ENCODE data around the gene RIOK1. TPM values are rescaled to one million over a fixed set of nuclear protein-coding genes. Genes with fewer than 3 reads are reported as not detected.

RIOK1 gene
- total and polyA plus RNA-seq, 2 of the 13 experiments (the other 11 are each of a cell fraction or from before 2014, with no cell fraction given) = 9.4 to 37.8 TPM

DNA sequence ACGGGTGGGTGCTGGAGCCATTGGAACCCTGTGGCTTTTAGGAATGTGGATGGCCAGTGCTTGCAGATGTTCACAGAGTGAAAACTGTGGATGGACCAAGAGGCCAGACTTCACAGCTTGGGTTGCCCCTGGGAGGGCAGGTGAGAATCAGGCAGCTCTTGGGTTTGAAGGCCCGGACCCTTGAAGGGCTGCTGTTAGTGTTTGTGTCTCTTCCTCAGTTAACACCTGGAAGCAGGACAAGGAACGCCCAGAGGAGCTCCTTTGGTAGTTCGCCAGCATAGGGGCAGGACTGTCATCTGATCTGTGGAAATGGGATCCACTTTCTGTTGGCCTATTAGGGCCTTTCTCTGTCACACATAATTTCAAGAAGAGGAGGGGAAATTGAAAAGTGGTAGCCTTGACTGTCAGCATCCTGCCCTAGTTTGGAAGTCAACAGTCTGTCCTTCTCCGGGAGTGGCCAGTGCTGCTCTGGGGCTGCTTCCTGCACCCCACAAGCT is 43.6 kb downstream of the RIOK1 start (continued):
- TF ChIP-seq, protein P1, sequence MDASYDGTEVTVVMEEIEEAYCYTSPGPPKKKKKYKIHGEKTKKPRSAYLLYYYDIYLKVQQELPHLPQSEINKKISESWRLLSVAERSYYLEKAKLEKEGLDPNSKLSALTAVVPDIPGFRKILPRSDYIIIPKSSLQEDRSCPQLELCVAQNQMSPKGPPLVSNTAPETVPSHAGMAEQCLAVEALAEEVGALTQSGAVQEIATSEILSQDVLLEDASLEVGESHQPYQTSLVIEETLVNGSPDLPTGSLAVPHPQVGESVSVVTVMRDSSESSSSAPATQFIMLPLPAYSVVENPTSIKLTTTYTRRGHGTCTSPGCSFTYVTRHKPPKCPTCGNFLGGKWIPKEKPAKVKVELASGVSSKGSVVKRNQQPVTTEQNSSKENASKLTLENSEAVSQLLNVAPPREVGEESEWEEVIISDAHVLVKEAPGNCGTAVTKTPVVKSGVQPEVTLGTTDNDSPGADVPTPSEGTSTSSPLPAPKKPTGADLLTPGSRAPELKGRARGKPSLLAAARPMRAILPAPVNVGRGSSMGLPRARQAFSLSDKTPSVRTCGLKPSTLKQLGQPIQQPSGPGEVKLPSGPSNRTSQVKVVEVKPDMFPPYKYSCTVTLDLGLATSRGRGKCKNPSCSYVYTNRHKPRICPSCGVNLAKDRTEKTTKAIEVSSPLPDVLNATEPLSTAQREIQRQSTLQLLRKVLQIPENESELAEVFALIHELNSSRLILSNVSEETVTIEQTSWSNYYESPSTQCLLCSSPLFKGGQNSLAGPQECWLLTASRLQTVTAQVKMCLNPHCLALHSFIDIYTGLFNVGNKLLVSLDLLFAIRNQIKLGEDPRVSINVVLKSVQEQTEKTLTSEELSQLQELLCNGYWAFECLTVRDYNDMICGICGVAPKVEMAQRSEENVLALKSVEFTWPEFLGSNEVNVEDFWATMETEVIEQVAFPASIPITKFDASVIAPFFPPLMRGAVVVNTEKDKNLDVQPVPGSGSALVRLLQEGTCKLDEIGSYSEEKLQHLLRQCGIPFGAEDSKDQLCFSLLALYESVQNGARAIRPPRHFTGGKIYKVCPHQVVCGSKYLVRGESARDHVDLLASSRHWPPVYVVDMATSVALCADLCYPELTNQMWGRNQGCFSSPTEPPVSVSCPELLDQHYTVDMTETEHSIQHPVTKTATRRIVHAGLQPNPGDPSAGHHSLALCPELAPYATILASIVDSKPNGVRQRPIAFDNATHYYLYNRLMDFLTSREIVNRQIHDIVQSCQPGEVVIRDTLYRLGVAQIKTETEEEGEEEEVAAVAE (CRISPR knock-in tag; IDR thresholded peaks at IDR 0.05; ENCODE audit: borderline replicate concordance) = no peak
- TF ChIP-seq ZSCAN29 (CRISPR knock-in tag; conservative IDR thresholded peaks at IDR 0.05) = no peak
- no peak for TF ChIP-seq ESRRA (CRISPR knock-in tag; IDR thresholded peaks at IDR 0.05; ENCODE audit: low read depth)
- no peak for TF ChIP-seq ZNF260 (CRISPR knock-in tag; IDR thresholded peaks at IDR 0.05; ENCODE audit: borderline replicate concordance, low read depth)
- no peak for TF ChIP-seq GMEB2 (CRISPR knock-in tag; IDR thresholded peaks at IDR 0.05; ENCODE audit: low read depth)
- 0 out of 2 replicates have a peak, but pooled peaks have one; percentile 8 for TF ChIP-seq SP2 (CRISPR knock-in tag; IDR thresholded peaks at IDR 0.05)
- TF ChIP-seq, protein P2, sequence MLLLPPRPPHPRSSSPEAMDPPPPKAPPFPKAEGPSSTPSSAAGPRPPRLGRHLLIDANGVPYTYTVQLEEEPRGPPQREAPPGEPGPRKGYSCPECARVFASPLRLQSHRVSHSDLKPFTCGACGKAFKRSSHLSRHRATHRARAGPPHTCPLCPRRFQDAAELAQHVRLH (CRISPR knock-in tag; IDR thresholded peaks at IDR 0.05; ENCODE audit: borderline replicate concordance, low read depth) = no peak
- TF ChIP-seq GFI1 (CRISPR knock-in tag; IDR thresholded peaks at IDR 0.05; ENCODE audit: borderline replicate concordance) = no peak
- TF ChIP-seq, protein P3, sequence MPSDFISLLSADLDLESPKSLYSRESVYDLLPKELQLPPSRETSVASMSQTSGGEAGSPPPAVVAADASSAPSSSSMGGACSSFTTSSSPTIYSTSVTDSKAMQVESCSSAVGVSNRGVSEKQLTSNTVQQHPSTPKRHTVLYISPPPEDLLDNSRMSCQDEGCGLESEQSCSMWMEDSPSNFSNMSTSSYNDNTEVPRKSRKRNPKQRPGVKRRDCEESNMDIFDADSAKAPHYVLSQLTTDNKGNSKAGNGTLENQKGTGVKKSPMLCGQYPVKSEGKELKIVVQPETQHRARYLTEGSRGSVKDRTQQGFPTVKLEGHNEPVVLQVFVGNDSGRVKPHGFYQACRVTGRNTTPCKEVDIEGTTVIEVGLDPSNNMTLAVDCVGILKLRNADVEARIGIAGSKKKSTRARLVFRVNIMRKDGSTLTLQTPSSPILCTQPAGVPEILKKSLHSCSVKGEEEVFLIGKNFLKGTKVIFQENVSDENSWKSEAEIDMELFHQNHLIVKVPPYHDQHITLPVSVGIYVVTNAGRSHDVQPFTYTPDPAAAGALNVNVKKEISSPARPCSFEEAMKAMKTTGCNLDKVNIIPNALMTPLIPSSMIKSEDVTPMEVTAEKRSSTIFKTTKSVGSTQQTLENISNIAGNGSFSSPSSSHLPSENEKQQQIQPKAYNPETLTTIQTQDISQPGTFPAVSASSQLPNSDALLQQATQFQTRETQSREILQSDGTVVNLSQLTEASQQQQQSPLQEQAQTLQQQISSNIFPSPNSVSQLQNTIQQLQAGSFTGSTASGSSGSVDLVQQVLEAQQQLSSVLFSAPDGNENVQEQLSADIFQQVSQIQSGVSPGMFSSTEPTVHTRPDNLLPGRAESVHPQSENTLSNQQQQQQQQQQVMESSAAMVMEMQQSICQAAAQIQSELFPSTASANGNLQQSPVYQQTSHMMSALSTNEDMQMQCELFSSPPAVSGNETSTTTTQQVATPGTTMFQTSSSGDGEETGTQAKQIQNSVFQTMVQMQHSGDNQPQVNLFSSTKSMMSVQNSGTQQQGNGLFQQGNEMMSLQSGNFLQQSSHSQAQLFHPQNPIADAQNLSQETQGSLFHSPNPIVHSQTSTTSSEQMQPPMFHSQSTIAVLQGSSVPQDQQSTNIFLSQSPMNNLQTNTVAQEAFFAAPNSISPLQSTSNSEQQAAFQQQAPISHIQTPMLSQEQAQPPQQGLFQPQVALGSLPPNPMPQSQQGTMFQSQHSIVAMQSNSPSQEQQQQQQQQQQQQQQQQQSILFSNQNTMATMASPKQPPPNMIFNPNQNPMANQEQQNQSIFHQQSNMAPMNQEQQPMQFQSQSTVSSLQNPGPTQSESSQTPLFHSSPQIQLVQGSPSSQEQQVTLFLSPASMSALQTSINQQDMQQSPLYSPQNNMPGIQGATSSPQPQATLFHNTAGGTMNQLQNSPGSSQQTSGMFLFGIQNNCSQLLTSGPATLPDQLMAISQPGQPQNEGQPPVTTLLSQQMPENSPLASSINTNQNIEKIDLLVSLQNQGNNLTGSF (CRISPR knock-in tag; IDR thresholded peaks at IDR 0.05) = 0 out of 2 replicates have a peak, but pooled peaks have one; percentile 53
- TF ChIP-seq U2AF2 (IDR thresholded peaks at IDR 0.05; ENCODE audit: low read depth, low read length) = no peak
- no peak for TF ChIP-seq ZNF124 (CRISPR knock-in tag; IDR thresholded peaks at IDR 0.05)
- no peak for TF ChIP-seq ZNF331 (CRISPR knock-in tag; IDR thresholded peaks at IDR 0.05)
- no peak for TF ChIP-seq JARID2 (CRISPR knock-in tag; IDR thresholded peaks at IDR 0.05; ENCODE audit: insufficient replicate concordance)
- 0 out of 2 replicates have a peak, but pooled peaks have one; percentile 31 for TF ChIP-seq ZNF160 (CRISPR knock-in tag; IDR thresholded peaks at IDR 0.05)
- TF ChIP-seq TCF7L2 (IDR thresholded peaks at IDR 0.05; ENCODE audit: low read depth, low read length) = no peak
- peak; percentile 49; the same call in 1 of the 2 replicates for TF ChIP-seq TEAD2 (CRISPR knock-in tag; IDR thresholded peaks at IDR 0.05)
- TF ChIP-seq ARHGAP35 (CRISPR knock-in tag; IDR thresholded peaks at IDR 0.05; ENCODE audit: borderline replicate concordance) = no peak
- 0 out of 2 replicates have a peak, but pooled peaks have one; percentile 7 for TF ChIP-seq HOXA3 (CRISPR knock-in tag; IDR thresholded peaks at IDR 0.05)

Data from HepG2 (cell line).